Activated CD4-positive, alpha-beta T cell treated with anti-CD3 and anti-CD28 coated beads, Interleukin-2, amount 50 U/mL, for 1 hour (primary cell): Measurements from ENCODE around the gene DRICH1.
"Not testable (repeated sequence)": the region's sequence is repeated elsewhere in the genome, so short reads cannot be mapped to it uniquely, and the experiment has no call there.

ENCODE experiments used
- DNase-seq: peaks from one replicate; pipeline ENCODE4 v3.0.0-alpha.2; 2020

DRICH1 gene, protein sequence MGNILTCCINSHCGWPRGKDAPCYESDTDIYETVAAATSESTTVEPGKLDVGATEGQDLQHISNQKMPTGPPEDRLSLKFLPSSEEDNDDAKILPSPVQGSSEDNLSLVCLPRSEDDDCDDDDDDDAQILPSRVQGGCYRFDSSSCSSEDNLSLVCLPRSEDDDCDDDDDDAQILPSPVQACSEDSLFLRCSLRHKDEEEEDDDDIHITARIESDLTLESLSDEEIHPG

DNA sequence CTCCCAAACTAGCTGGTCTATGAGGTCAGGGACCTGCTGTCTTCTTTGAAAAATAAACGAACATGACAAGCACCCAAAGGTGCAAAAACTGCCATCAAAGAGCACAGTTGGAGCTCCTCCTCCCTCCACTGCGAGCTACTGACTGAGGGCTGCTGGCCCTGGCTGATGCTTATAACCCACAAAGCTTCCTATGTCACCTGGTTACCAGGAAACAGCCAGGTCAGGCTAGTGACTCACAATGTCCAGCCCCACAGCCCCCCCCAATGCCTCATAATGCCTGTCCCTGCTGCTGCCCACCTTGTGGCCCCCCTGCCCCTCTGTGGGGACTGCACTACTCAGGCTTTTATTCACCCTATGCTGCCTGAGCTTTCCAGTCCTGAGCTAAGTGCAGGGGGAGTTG lies at the start of gene DRICH1:
Gene DRICH1 (minus strand): TSS at position 144 of the 400 bp plus-strand sequence. CDS start 298 bp downstream, outside the sequence.
- no peak for DNase-seq

DNA sequence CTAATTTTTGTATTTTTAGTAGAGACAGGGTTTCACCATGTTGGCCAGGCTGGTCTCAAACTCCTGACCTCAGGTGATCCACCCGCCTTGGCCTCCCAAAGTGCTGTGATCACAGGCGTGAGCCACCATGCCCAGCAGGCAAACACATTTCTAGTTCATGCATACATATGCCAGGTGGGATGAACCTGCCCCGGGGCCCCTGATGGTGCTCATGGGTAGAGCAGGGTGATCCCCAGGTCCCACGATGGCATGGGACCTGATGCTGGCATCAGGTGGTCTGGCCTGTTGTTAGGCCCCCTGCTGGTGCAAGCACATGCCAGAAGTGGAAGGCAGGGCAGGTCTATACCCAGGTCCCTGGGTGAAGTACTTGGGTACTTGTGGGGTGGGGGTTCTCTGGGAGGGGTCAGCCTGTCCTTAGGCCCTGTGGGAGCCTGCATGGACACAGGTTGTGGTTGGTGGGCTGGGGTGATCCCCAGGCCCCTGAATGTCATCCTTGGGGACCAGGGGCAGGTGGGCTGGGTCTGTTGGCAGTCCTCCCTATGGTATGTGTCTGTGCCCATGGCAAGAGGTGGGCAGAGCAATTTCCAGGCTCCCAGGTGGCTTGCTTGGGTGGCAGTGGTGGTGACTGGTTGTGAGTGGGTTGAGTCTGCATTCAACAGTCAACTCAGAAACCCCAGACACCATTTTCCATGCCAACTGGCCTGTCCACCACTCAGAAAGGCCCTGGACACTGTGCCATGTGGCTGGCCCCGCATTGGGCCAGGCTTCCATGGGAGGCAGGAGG lies 49.1 kb upstream of the DRICH1 start:
- DNase-seq = no peak

GRCh38 chr22:23678133-23678532 lies 46.0 kb upstream of the DRICH1 start:
- DNase-seq = no peak

- no peak for DNase-seq
These were observed 45.5 kb upstream of the DRICH1 start for GRCh38 chr22:23677701-23677995.

DNA sequence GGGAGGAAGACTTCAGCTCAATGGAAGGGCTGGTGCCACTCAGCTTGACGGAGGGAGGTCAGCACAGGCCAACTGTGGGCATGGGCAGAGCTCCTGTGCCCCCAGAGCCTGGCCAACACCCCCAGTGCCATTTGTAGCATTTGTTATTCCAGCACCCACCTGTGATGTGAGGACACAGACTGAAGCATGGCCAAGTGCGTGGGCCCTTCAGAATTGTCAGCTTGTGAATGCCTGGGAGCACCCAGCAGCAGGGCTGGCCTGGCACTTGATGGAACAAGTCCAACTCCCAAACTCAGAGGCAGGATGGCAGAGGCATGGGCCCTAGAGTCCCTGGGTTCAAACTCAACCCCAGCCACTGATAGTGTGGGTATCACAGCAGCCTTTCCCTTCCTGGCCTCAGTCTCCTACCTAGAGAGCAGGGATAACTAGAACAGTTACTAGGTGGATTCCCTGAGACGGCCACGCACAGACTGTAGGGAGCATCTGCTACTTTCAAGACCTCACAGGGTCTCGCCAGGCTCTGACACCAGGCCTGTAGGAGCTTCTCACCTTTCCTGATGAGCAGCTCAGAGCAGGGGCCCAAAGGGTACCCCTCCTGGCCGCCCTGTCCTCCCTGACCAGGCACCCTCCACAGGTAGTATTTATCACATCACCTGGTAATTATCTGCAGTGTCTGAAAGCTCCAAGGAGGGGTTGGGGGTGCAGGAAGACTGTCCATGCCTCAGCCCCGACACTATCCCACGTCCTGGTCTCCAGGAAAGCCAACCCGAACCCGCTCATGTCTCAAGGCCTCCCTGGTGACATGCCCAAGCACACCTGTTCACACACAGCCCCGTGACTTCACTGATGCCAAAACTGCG lies 45.0 kb upstream of the DRICH1 start:
- DNase-seq = not testable (repeated sequence)

- no peak for DNase-seq
These were observed 43.6 kb upstream of the DRICH1 start for GRCh38 chr22:23675502-23676415.

DNA sequence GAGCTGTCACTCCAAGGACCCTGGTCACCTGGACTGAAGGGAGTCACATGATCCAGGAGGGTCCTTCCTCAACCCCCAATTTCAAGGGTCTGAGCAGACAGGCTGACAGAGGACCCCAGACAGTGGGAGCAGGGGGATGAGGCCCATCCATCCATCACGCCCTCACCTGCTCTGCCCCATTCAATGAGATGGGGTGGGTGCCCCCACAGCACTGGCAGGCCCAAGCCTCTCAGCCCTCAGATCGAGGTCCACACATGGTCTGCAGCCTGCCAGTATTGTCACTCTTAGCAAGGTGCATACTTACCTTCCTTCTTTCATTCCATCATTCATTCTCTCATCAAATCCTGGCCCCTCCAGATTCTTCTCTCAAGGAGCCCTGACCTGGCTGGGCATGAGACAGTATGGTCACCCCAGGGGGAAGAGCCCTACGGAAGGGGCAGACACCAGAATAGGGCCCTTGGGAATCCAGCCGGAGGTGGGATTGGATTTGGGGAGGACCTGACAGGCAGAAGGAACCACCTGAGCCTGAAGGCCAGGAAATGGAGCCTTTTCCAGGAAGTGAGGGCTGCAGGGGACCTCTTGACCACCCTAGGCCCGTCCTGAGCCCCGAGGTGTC lies 42.9 kb upstream of the DRICH1 start:
- not testable (repeated sequence) for DNase-seq

DNA sequence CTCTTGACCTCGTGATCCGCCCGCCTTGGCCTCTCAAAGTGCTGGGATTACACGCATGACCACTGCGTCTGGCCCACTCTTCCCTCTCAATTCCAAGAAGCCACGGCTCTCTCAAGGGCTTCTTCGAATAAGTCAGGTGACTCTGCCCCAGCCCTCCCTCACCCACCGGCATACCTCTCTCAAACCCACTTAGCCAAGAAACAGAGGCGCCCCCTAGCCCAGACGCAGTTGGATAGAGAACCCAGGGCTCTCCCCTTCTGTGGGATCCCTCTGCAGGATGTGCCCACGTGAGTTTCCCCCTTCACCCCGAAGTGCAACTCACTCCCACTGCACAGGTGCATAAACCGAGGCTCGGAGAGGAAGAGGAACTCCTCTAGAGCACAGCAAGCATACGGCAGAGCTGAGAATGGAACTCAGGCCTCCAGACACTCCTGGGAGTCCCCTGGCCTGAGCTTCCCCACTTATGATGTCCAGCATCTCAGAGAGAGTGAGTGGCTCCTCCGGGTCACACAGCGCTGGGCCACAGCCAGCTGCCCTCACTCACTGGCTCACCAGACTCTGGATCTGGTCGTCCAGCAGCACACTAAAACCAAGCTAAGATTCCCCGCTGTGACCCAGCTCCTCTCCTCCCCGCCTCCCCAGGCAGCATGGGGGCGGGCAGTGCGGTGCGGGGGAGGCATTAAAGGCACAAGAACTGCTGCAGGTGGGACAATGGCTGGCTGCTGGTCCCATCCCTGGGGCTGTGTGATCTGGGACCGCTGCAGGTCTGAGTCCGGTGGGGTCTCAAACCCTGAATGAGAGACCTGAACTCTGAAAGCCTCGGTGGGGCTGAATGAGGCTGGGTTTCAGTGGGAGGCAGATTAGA lies 41.9 kb upstream of the DRICH1 start:
- no peak for DNase-seq

- no peak for DNase-seq
These were observed 41.0 kb upstream of the DRICH1 start for GRCh38 chr22:23673050-23673620.

GRCh38 chr22:23672307-23673049 lies 40.4 kb upstream of the DRICH1 start:
- not testable (repeated sequence) for DNase-seq

GRCh38 chr22:23671387-23671786 lies 39.3 kb upstream of the DRICH1 start:
- not testable (repeated sequence) for DNase-seq

- DNase-seq = no peak
These were observed 38.5 kb upstream of the DRICH1 start for GRCh38 chr22:23670378-23671295.

GRCh38 chr22:23660381-23660780 lies 28.3 kb upstream of the DRICH1 start:
- not testable (repeated sequence) for DNase-seq

GRCh38 chr22:23657727-23658126 lies 25.6 kb upstream of the DRICH1 start:
- no peak for DNase-seq

- DNase-seq = no peak
These were observed 23.9 kb upstream of the DRICH1 start for GRCh38 chr22:23655891-23656475.

- no peak for DNase-seq
These were observed 20.6 kb upstream of the DRICH1 start for GRCh38 chr22:23652711-23653110.

DNA sequence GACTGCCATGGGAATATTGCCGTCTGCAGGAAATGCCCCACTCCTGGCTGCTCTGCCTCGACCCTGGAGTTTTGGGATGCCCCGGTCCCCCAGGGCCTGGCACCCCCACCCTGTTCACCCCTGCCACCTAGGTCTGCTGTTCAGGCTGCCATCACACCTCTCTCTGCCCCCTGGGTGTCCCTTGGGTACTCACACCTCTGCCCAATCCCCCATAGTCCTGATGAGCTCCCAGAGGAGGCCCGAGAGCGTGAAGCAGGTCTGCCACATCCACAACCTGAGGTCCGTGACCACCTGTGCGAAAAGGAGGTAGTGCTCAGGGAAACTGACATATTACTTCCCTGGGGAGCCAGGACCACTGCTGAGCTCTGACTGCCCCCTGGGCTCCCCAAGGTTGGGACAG lies 20.2 kb upstream of the DRICH1 start:
- no peak for DNase-seq

- DNase-seq = no peak
These were observed 19.6 kb upstream of the DRICH1 start for GRCh38 chr22:23651676-23652075.
